A549 (cell line): ENCODE data around the gene IPO9. TPM values are rescaled to one million over a fixed set of nuclear protein-coding genes. Genes with fewer than 3 reads are reported as not detected.

Experiments used
- ATAC-seq, 2 experiments: fragments of 200-7000 bp in 1 of 2; fragments of >200 bp in 1 of 2; cut with Nextera tagmentation in 1 of 2; cut with Tn5 transposase in 1 of 2; 3 replicates each; pipeline versions ENCODE4 v1.8.0 to v1.9.1; 2018 to 2020; ENCODE audit warnings: mild to moderate bottlenecking in 1 of 2, moderate library complexity in 1 of 2
- CTCF ChIA-PET: fragments of 300-600 bp; sonication (Branson Sonifier 250); formaldehyde crosslinking; extraction: SDS; loops from one replicate; lab custom pipeline; 2021; ENCODE audit warnings: antibody characterized with exemption, inconsistent platforms; lab: Yijun Ruan, JAX
- POLR2A ChIA-PET: fragments of 350-600 bp; formaldehyde crosslinking; extraction: SDS; loops from one replicate; lab custom pipeline; 2021; ENCODE audit warnings: antibody characterized with exemption, inconsistent platforms; lab: Yijun Ruan, JAX
- DNase-seq, 2 experiments: peaks; one replicate each; pipeline versions ENCODE4 v3.0.0 to v3.0.0-alpha.2; 2011 to 2016; ENCODE audit warnings: low read depth in 1 of 2, low spot score in 1 of 2
- FAIRE-seq: peaks from 2 replicates; lab custom pipeline; 2011; peaks lifted over from hg19 to GRCh38; lab: Jason Lieb, UNC
- H3K27ac ChIP-seq, 2 experiments: fragments of >200 bp; sonication (Bioruptor Twin); formaldehyde crosslinking; 3 replicates each; pipeline ENCODE4 v1.5.1; 2016 to 2017
- H3K4me1 ChIP-seq: fragments of >200 bp; sonication (Bioruptor Twin); formaldehyde crosslinking; 3 replicates; pipeline ENCODE4 v1.6.1; 2016
- H3K4me2 ChIP-seq: fragments of >200 bp; sonication (Bioruptor Twin); formaldehyde crosslinking; 3 replicates; pipeline ENCODE4 v1.6.1; 2016
- H3K4me3 ChIP-seq: fragments of >200 bp; sonication (Bioruptor Twin); formaldehyde crosslinking; 3 replicates; pipeline ENCODE4 v1.5.1; 2016
- H3K9me3 ChIP-seq: fragments of >200 bp; sonication (Bioruptor Twin); formaldehyde crosslinking; 3 replicates; pipeline ENCODE4 v1.6.1; 2016
- CBX2 ChIP-seq: fragments of 200-600 bp; sonication (generic); IDR thresholded peaks from 2 replicates; pipeline ENCODE4 v1.6.1; 2016; ENCODE audit warnings: low read depth, mild to moderate bottlenecking, borderline replicate concordance
- CHD2 ChIP-seq: fragments of 150-350 bp; IDR thresholded peaks from 2 replicates; pipeline ENCODE4 v1.6.1; 2014; ENCODE audit warnings: low read length; ENCODE audit not compliant: partially characterized antibody
- EP300 ChIP-seq, 2 experiments: fragments of >200 bp; sonication (Bioruptor Twin); formaldehyde crosslinking; IDR thresholded peaks; 2 replicates in 1 of 2; 3 replicates in 1 of 2; pipeline ENCODE4 v1.6.1; 2016 to 2017
- ESRRA ChIP-seq: fragments of 150-350 bp; IDR thresholded peaks from 2 replicates; pipeline ENCODE4 v1.6.1; 2014; ENCODE audit warnings: mild to moderate bottlenecking, low read length, borderline replicate concordance
- FOXS1 ChIP-seq: fragments of 250-450 bp; sonication (Bioruptor Pico); IDR thresholded peaks from 2 replicates; pipeline ENCODE4 v1.5.0; 2020; ENCODE audit warnings: mild to moderate bottlenecking, moderate library complexity
- GATA3 ChIP-seq: IDR thresholded peaks from 2 replicates; pipeline ENCODE4 v1.6.1; 2012; ENCODE audit warnings: borderline replicate concordance
- HDAC2 ChIP-seq: fragments of 200-600 bp; sonication (generic); IDR thresholded peaks from 2 replicates; pipeline ENCODE4 v1.6.1; 2016
- JUNB ChIP-seq: fragments of >200 bp; sonication (Bioruptor Twin); formaldehyde crosslinking; IDR thresholded peaks from 2 replicates; pipeline ENCODE4 v1.6.1; 2016
- KDM1A ChIP-seq: fragments of 200-600 bp; sonication (generic); IDR thresholded peaks from 2 replicates; pipeline ENCODE4 v1.6.1; 2016; ENCODE audit warnings: low read depth, mild to moderate bottlenecking
- MYC ChIP-seq: IDR thresholded peaks from 2 replicates; pipeline ENCODE4 v1.6.1; 2012; ENCODE audit warnings: mild to moderate bottlenecking, inconsistent platforms, low read length, improper control_type of control experiment, borderline replicate concordance
- NPAS2 ChIP-seq: fragments of 250-450 bp; sonication (Bioruptor Pico); IDR thresholded peaks from 2 replicates; pipeline ENCODE4 v1.8.0; 2022; ENCODE audit warnings: mild to moderate bottlenecking, moderate library complexity, borderline replicate concordance
- POLR2A ChIP-seq: IDR thresholded peaks from 2 replicates; pipeline ENCODE4 v1.6.1; 2012; ENCODE audit warnings: mild to moderate bottlenecking, low read length
- POLR2AphosphoS2 ChIP-seq: conservative IDR thresholded peaks from 2 replicates; pipeline ENCODE4 v1.6.1; 2012; ENCODE audit warnings: low read length, improper control_type of control experiment, inconsistent platforms
- RAD21 ChIP-seq, 2 experiments: fragments of >200 bp in 1 of 2; sonication (Bioruptor Twin) in 1 of 2; formaldehyde crosslinking in 1 of 2; IDR thresholded peaks in 1 of 2; conservative IDR thresholded peaks in 1 of 2; 2 replicates in 1 of 2; 3 replicates in 1 of 2; pipeline ENCODE4 v1.6.1; 2012 to 2018; ENCODE audit warnings: inconsistent platforms in 1 of 2
- RFX5 ChIP-seq: fragments of 450-650 bp; IDR thresholded peaks from 2 replicates; pipeline ENCODE4 v1.7.1; 2014; ENCODE audit warnings: antibody characterized with exemption, mild to moderate bottlenecking, moderate library complexity
- RNF2 ChIP-seq: fragments of 200-600 bp; sonication (generic); IDR thresholded peaks from 2 replicates; pipeline ENCODE4 v1.6.1; 2016; ENCODE audit warnings: low read depth, mild to moderate bottlenecking, antibody characterized with exemption, moderate library complexity, borderline replicate concordance
- SMC3 ChIP-seq: fragments of >200 bp; sonication (Bioruptor Twin); formaldehyde crosslinking; IDR thresholded peaks from 3 replicates; pipeline ENCODE4 v1.6.1; 2018; ENCODE audit warnings: inconsistent platforms
- SREBF2 ChIP-seq: fragments of 450-650 bp; IDR thresholded peaks from 2 replicates; pipeline ENCODE4 v1.6.1; 2014; ENCODE audit warnings: mild to moderate bottlenecking, moderate library complexity
- TP53 ChIP-seq: fragments of 250-450 bp; sonication (Bioruptor Pico); IDR thresholded peaks from 2 replicates; pipeline ENCODE4 v1.5.0; 2021; ENCODE audit warnings: mild to moderate bottlenecking, moderate library complexity
- ZNF302 ChIP-seq: fragments of 250-450 bp; sonication (Bioruptor Pico); IDR thresholded peaks from 2 replicates; pipeline ENCODE4 v1.9.0; 2021; ENCODE audit warnings: inconsistent platforms, mild to moderate bottlenecking, moderate library complexity
- WGBS: methylation state at CpG from one replicate; pipeline ENCODE4 v1.1.6; 2017; ENCODE audit errors: missing lambda C conversion rate; 5-methylcytosine and 5-hydroxymethylcytosine counted together
- polyA plus RNA-seq, 4 experiments: library from polyadenylated mRNA; depleted of rRNA in 3 of 4; stranded (reverse); fragments of >200 nt; fragmentation: RNase III in 1 of 4; extraction: RNeasy Plus Mini Kit Qiagen cat#74134 plus additional on column Dnase treatment in 1 of 4; gene quantifications; 2 replicates in 3 of 4; 3 replicates in 1 of 4; pipeline ENCODE4 v1.2.3, GENCODE V29; 2011 to 2017
- TF ChIP-seq, protein P1 (sequence below): fragments of 200-600 bp; sonication (generic); IDR thresholded peaks from 2 replicates; pipeline ENCODE4 v1.6.1; 2016; ENCODE audit warnings: antibody characterized with exemption, mild to moderate bottlenecking, moderate library complexity
- TF ChIP-seq, protein P2 (sequence below): fragments of >200 bp; sonication (Bioruptor Twin); formaldehyde crosslinking; IDR thresholded peaks from 3 replicates; pipeline ENCODE4 v1.5.1; 2016

IPO9 gene
- polyA plus RNA-seq, 2 of the 4 experiments (the other 2 are of a cell fraction) = 40.1 to 77.5 TPM

DNA sequence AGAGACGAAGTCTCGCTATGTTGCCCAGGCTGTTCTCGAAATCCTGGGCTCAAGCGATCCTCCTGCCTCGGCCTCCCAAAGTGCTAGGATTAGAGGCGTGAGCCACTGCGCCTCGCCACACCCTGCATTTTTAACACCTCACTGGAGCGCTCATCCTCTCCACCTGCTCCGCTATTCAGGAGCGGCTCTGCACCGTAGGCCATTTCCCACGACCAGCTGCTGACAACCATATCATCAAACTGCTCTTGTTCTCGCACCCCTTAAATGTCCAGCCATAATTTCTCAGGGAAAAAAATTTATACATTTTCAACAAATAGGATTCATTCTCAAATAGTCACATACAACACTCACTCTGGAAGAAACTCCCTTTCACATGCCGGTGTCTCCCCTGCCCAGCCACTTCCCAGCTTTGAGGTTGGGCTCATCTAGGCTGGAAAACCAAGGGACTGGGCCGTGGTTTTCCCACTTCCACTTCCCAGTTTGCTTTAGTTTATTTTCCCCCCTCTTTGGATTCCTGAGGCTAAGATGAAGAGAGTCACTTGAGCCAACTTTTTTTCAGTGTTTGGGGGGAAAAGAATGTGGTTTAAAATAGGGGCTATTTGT lies 639 bp upstream of the IPO9 start:
- Histone ChIP-seq H3K4me1 (peaks cover 20% of the 10 kb centered on the region), H3K9me3 (no peaks in the 10 kb centered on the region), H3K4me2 (peak overlapping the region; percentile 35), H3K27ac (peak overlapping the region in 1 of 2 experiments; percentile 52; a peak in 2 of 6 replicates), H3K4me3 (no peak overlapping the region)
- no peak for ATAC-seq
- CTCF ChIA-PET = interaction anchor here (0.7 to 2.5 kb wide), 12 partner anchors 9 to 298 kb away, joined by 3 to 12 read pairs (median 5); no protein-coding TSS in a partner anchor
- no peak for FAIRE-seq
- no peak for DNase-seq
- no peak for TF ChIP-seq POLR2AphosphoS2
- TF ChIP-seq EP300 (IDR thresholded peaks at IDR 0.05) = no peak
- no peak for TF ChIP-seq TP53 (CRISPR knock-in tag)
- no peak for TF ChIP-seq POLR2A
- no peak for TF ChIP-seq RFX5
- 81% methylated on average over 16 of the region's 16 CpGs for WGBS
- POLR2A ChIA-PET = interaction anchor here (1.0 kb wide), 1 partner anchor 180 kb away, joined by 3 read pairs; no protein-coding TSS in a partner anchor

DNA sequence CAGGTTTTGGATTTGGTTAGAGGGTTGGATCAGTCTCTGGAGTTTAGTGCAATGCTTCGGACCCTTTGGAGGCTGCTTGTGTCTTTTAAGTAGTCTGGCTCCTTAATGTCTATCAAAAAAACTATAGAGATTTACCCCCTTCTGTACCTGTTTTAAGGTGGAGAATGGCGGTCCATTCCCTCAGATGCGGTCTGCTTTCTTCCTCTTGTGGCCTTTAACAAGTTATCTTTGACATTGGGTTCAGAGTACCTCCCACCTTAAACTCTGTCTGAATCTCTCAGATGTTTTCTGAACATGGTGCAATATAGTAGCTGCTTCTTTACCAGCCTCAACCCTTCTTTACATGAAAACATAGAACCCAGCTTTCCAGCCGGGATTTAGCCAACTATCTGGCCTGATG lies 2.4 kb downstream of the IPO9 start:
- no peak overlapping the region for H3K4me3 ChIP-seq
- CTCF ChIA-PET = interaction anchor here (0.8 kb wide), 1 partner anchor 14 kb away, joined by 4 read pairs; no protein-coding TSS in a partner anchor
- FAIRE-seq = no peak

DNA sequence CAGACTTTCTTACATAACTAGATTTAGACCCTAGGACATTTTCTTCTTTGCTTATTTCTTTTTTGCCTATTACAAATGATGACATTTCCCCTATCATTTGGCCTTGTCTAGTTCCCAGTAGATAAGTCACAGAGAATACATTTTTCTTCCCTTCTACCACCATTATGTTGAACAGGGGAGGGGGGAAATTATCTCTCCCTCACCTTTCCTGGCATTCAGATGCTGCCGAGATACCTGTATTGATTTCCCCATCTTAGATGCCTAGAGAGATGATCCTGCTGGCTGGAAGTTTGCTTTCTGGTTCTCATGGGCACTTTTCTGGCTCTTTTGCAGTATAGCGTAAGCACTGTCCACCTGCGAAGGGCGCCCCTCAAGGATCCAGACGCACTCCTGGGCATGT lies 5.7 kb downstream of the IPO9 start:
- FAIRE-seq = no peak
- POLR2A ChIA-PET = no interaction called here

More for the DNA sequence above, 2.4 kb downstream of the IPO9 start:
- no peaks in the 10 kb centered on the region for H3K9me3 ChIP-seq
- no peak for TF ChIP-seq MYC
- TF ChIP-seq CHD2 = no peak
- no peak for TF ChIP-seq HDAC2
- TF ChIP-seq NPAS2 (CRISPR knock-in tag) = no peak
- TF ChIP-seq CBX2 = no peak
- no peak for TF ChIP-seq GATA3
- TF ChIP-seq FOXS1 (CRISPR knock-in tag) = no peak
- TF ChIP-seq SMC3 = no peak
- no peak for TF ChIP-seq EP300 (IDR thresholded peaks at IDR 0.05)
- TF ChIP-seq POLR2A = no peak
- TF ChIP-seq ZNF302 (CRISPR knock-in tag) = no peak
- TF ChIP-seq KDM1A = no peak
- no peak for TF ChIP-seq SREBF2
- TF ChIP-seq, protein P1, sequence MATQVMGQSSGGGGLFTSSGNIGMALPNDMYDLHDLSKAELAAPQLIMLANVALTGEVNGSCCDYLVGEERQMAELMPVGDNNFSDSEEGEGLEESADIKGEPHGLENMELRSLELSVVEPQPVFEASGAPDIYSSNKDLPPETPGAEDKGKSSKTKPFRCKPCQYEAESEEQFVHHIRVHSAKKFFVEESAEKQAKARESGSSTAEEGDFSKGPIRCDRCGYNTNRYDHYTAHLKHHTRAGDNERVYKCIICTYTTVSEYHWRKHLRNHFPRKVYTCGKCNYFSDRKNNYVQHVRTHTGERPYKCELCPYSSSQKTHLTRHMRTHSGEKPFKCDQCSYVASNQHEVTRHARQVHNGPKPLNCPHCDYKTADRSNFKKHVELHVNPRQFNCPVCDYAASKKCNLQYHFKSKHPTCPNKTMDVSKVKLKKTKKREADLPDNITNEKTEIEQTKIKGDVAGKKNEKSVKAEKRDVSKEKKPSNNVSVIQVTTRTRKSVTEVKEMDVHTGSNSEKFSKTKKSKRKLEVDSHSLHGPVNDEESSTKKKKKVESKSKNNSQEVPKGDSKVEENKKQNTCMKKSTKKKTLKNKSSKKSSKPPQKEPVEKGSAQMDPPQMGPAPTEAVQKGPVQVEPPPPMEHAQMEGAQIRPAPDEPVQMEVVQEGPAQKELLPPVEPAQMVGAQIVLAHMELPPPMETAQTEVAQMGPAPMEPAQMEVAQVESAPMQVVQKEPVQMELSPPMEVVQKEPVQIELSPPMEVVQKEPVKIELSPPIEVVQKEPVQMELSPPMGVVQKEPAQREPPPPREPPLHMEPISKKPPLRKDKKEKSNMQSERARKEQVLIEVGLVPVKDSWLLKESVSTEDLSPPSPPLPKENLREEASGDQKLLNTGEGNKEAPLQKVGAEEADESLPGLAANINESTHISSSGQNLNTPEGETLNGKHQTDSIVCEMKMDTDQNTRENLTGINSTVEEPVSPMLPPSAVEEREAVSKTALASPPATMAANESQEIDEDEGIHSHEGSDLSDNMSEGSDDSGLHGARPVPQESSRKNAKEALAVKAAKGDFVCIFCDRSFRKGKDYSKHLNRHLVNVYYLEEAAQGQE = no peak
- TF ChIP-seq JUNB = no peak
- TF ChIP-seq, protein P2, sequence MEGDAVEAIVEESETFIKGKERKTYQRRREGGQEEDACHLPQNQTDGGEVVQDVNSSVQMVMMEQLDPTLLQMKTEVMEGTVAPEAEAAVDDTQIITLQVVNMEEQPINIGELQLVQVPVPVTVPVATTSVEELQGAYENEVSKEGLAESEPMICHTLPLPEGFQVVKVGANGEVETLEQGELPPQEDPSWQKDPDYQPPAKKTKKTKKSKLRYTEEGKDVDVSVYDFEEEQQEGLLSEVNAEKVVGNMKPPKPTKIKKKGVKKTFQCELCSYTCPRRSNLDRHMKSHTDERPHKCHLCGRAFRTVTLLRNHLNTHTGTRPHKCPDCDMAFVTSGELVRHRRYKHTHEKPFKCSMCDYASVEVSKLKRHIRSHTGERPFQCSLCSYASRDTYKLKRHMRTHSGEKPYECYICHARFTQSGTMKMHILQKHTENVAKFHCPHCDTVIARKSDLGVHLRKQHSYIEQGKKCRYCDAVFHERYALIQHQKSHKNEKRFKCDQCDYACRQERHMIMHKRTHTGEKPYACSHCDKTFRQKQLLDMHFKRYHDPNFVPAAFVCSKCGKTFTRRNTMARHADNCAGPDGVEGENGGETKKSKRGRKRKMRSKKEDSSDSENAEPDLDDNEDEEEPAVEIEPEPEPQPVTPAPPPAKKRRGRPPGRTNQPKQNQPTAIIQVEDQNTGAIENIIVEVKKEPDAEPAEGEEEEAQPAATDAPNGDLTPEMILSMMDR = no peak
- TF ChIP-seq ESRRA = no peak
- no peak overlapping the region for H3K27ac ChIP-seq
- 85% methylated on average over 4 of the region's 4 CpGs for WGBS
- peak overlapping the region; percentile 97 for H3K4me2 ChIP-seq
- POLR2A ChIA-PET = no interaction called here
- peaks cover 20% of the 10 kb centered on the region for H3K4me1 ChIP-seq
- ATAC-seq (no peak), DNase-seq (no peak)

More for the DNA sequence above, 5.7 kb downstream of the IPO9 start:
- WGBS = 94% methylated on average over 5 of the region's 5 CpGs
- no peaks in the 10 kb centered on the region for H3K9me3 ChIP-seq
- no peak overlapping the region for H3K27ac ChIP-seq
- no peak for DNase-seq
- no peak overlapping the region for H3K4me2 ChIP-seq
- H3K4me3 ChIP-seq = no peak overlapping the region
- CTCF ChIA-PET = no interaction called here
- no peak for ATAC-seq
- no peak for TF ChIP-seq RAD21 (conservative IDR thresholded peaks at IDR 0.05 in 1 of 2, IDR thresholded peaks at IDR 0.05 in 1 of 2)
- TF ChIP-seq SMC3 = no peak
- no peak for TF ChIP-seq RNF2
- H3K4me1 ChIP-seq = peaks cover 25% of the 10 kb centered on the region
